Mammary epithelial cell (primary cell): ENCODE results near the gene NACC2.

Experiments used
- EZH2 ChIP-seq: IDR thresholded peaks from 2 replicates; pipeline ENCODE4 v1.6.1; 2012; ENCODE audit warnings: low read length, inconsistent platforms, borderline replicate concordance
- TF ChIP-seq, protein P1 (sequence below), 2 donors: IDR thresholded peaks in 1 of 2; conservative IDR thresholded peaks in 1 of 2; 2 replicates each; pipeline ENCODE4 v1.5.1; 2011 to 2012; ENCODE audit warnings: inconsistent platforms in 2 of 2, low read length in 2 of 2, mild to moderate bottlenecking in 2 of 2, control low read depth in 1 of 2, low read depth in 1 of 2; ENCODE audit not compliant: insufficient read depth in 1 of 2; ENCODE audit errors: extremely low read depth in 1 of 2

DNA sequence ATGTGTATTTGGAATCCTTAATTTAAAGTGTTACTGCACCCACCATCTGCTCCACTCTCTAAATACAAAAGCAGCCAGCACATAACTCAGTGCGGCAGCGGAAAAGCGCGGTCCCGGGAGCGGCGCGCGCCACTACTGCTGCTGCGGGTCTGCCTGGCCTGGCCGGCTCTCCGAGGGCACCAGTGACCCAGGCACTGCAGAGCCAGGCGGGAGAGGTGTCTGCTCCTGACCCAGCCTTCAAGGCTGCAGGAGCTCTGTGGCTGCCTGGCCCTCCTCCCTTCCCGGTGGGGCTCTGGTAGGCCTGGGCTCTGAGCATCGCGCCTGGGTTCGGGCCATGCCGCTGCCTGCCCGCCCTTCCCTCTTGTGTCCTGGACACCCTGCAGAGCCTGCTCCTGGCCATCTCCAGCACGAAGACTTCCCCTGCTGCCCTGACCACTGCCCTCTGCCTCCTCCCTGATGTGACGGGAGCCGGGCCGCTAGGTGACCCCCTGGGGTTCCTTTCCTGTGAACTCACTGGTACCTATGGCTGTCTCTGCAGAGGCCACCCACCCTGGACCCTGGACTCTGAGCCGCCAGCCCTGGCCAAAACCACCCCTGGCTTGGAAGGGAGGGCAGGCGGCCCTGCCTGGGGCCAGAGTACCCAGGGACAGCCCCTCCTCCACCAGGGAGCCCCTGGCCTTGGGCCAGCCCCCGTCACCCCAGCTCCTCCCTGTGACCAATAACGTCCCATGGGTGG is 101.2 kb downstream of the NACC2 start:
- TF ChIP-seq, protein P1, sequence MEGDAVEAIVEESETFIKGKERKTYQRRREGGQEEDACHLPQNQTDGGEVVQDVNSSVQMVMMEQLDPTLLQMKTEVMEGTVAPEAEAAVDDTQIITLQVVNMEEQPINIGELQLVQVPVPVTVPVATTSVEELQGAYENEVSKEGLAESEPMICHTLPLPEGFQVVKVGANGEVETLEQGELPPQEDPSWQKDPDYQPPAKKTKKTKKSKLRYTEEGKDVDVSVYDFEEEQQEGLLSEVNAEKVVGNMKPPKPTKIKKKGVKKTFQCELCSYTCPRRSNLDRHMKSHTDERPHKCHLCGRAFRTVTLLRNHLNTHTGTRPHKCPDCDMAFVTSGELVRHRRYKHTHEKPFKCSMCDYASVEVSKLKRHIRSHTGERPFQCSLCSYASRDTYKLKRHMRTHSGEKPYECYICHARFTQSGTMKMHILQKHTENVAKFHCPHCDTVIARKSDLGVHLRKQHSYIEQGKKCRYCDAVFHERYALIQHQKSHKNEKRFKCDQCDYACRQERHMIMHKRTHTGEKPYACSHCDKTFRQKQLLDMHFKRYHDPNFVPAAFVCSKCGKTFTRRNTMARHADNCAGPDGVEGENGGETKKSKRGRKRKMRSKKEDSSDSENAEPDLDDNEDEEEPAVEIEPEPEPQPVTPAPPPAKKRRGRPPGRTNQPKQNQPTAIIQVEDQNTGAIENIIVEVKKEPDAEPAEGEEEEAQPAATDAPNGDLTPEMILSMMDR (conservative IDR thresholded peaks at IDR 0.05 in 1 of 2, IDR thresholded peaks at IDR 0.05 in 1 of 2; ENCODE audit: extremely low read depth in 1 of 2, insufficient read depth in 1 of 2, low read depth in 1 of 2, low read length in 2 of 2), result no peak
- TF ChIP-seq EZH2, result no peak
